Measurements from ENCODE around the gene WFIKKN2. TPM values are rescaled to one million over a fixed set of nuclear protein-coding genes. Genes with fewer than 3 reads are reported as not detected.

WFIKKN2 gene
- total and polyA plus RNA-seq, 2 of the 8 experiments (the other 6 are each of a cell fraction or from before 2014, with no cell fraction given) = 0.07 to 0.30 TPM

GRCh38 chr17:50797135-50797810, 38.1 kb upstream of the WFIKKN2 start:
- Histone ChIP-seq H3K27ac (ENCODE audit: low read depth, low read length) (no peak overlapping the region), H3K14ac (ENCODE audit: insufficient read length) (no peak overlapping the region), H2BK120ac (replicated peaks; ENCODE audit: low read depth, low read length) (no peak overlapping the region), H3K36me3 (ENCODE audit: control insufficient read depth in 2 of 4, insufficient read depth in 4 of 4, low read length in 3 of 4) (no peaks in the 10 kb centered on the region), H3K4me3 (ENCODE audit: extremely low read depth in 1 of 4, insufficient read depth in 2 of 4, low read depth in 3 of 4, low read length in 4 of 4) (no peak overlapping the region), H3K4me1 (replicated peaks in 1 of 4; ENCODE audit: control insufficient read depth in 3 of 4, insufficient read depth in 4 of 4, low read length in 3 of 4) (peaks cover 0 to 5% (median 2%) of the 10 kb centered on the region in 4 experiments; a peak in 4 of 7 replicates), H2BK15ac (ENCODE audit: low read length) (no peak overlapping the region), H3K79me1 (ENCODE audit: low read depth, low read length) (no peaks in the 10 kb centered on the region), H4K20me1 (replicated peaks in 1 of 2; ENCODE audit: control insufficient read depth in 1 of 2, insufficient read depth in 2 of 2, low read length in 2 of 2) (no peaks in the 10 kb centered on the region), H2AFZ (ENCODE audit: low read length) (0 out of 2 replicates have a peak overlapping the region, but pooled peaks have one; percentile 17), H3K56ac (replicated peaks; ENCODE audit: insufficient read length, low read depth, low read length) (no peak overlapping the region), H2BK20ac (ENCODE audit: low read length) (no peak overlapping the region), H3K4me2 (ENCODE audit: insufficient read depth in 1 of 2, low read depth in 2 of 2, low read length in 2 of 2) (no peak overlapping the region), H2AK5ac (ENCODE audit: low read depth, low read length) (no peak overlapping the region), H3K9ac (replicated peaks in 1 of 4; ENCODE audit: extremely low read depth in 1 of 4, low read depth in 3 of 4, low read length in 3 of 4) (no peak overlapping the region), H2BK12ac (ENCODE audit: low read depth, low read length) (no peak overlapping the region), H3K18ac (ENCODE audit: extremely low read depth, low read length) (no peak overlapping the region), H3K23ac (ENCODE audit: insufficient read length) (no peak overlapping the region), H3K9me3 (ENCODE audit: insufficient read depth in 2 of 2, low read depth in 1 of 2, low read length in 1 of 2) (no peaks in the 10 kb centered on the region), H3K23me2 (ENCODE audit: low read depth, low read length) (no peaks in the 10 kb centered on the region), H3K4ac (replicated peaks; ENCODE audit: insufficient read length, low read depth, low read length) (no peak overlapping the region), H3K79me2 (ENCODE audit: control insufficient read depth in 1 of 2, insufficient read depth in 2 of 2, low read length in 2 of 2) (no peaks in the 10 kb centered on the region), H4K8ac (ENCODE audit: extremely low read depth, insufficient read depth, low read length) (no peak overlapping the region), H4K5ac (ENCODE audit: insufficient read length, low read depth, low read length) (no peak overlapping the region), H2BK5ac (ENCODE audit: low read depth, low read length) (no peak overlapping the region), H4K91ac (replicated peaks; ENCODE audit: insufficient read length, low read length) (no peak overlapping the region), H3K27me3 (replicated peaks in 1 of 4; ENCODE audit: control insufficient read depth in 3 of 4, extremely low read depth in 1 of 4, insufficient read depth in 3 of 4, low read length in 3 of 4) (no peaks in the 10 kb centered on the region)
- ChIA-PET CTCF (ENCODE audit: partially characterized antibody) (interaction anchor here (0.8 to 11.5 kb wide), 11 partner anchors 12 to 188 kb away, joined by 3 to 130 read pairs (median 5); partner anchors contain the start of gene ANKRD40CL), POLR2A (ENCODE audit: partially characterized antibody) (interaction anchor here (0.5 to 3.3 kb wide), 4 partner anchors 9 to 148 kb away, joined by 3 to 7 read pairs (median 3); partner anchors contain the start of gene TOB1)
- TF ChIP-seq SIN3A (conservative IDR thresholded peaks at IDR 0.05 in 1 of 2, IDR thresholded peaks at IDR 0.05 in 1 of 2; ENCODE audit: low read depth in 1 of 2, low read length in 2 of 2) (no peak), CTBP2 (IDR thresholded peaks at IDR 0.05; ENCODE audit: borderline replicate concordance, insufficient read depth, insufficient read length, low read length) (no peak), POLR2A (IDR thresholded peaks at IDR 0.05; ENCODE audit: control extremely low read depth in 1 of 2, low read depth in 2 of 2, low read length in 2 of 2) (no peak)
- FAIRE-seq = no peak
- no peak for DNase-seq (ENCODE audit: low read depth in 1 of 2, low spot score in 2 of 2)
- 90% methylated on average over 11 of the region's 11 CpGs; no CpG with 5 or more reads in 1 of the 2 experiments for WGBS, 2 experiments (ENCODE audit: extremely low coverage in 1 of 2, insufficient coverage in 1 of 2, insufficient read length in 1 of 2, insufficient replicate concordance in 2 of 2, low coverage in 1 of 2, low lambda C conversion rate in 2 of 2, missing lambda C conversion rate in 1 of 2)

Measured in H1 (cell line).